Thyroid gland (tissue), 4 donors: ENCODE data around the gene ERMARD. TPM values are rescaled to one million over a fixed set of nuclear protein-coding genes. Genes with fewer than 3 reads are reported as not detected.

ENCODE experiments used
- DNase-seq, 2 donors: peaks; one replicate each; pipeline ENCODE4 v3.0.0-alpha.2; 2019
- H3K27ac ChIP-seq, 3 donors: fragments of 200-600 bp; sonication (generic); 1 replicate in 2 of 3; 2 replicates in 1 of 3; pipeline ENCODE4 v1.5.1; 2016 to 2019; ENCODE audit warnings: mild to moderate bottlenecking in 1 of 3, moderate library complexity in 1 of 3
- H3K27me3 ChIP-seq: fragments of 200-600 bp; sonication (generic); one replicate; pipeline ENCODE4 v1.5.1; 2019
- H3K36me3 ChIP-seq, 2 donors: fragments of 200-600 bp; sonication (generic); one replicate each; pipeline ENCODE4 v1.5.1; 2016 to 2019
- H3K4me1 ChIP-seq, 2 donors: fragments of 200-600 bp; sonication (generic); one replicate each; pipeline ENCODE4 v1.5.1; 2017 to 2019
- H3K4me3 ChIP-seq, 3 donors: fragments of 200-600 bp; sonication (generic); replicated peaks in 1 of 3; 1 replicate in 2 of 3; 2 replicates in 1 of 3; pipeline ENCODE4 v1.5.1; 2016; ENCODE audit warnings: mild to moderate bottlenecking in 1 of 3
- H3K9me3 ChIP-seq: fragments of 200-600 bp; sonication (generic); one replicate; pipeline ENCODE4 v1.5.1; 2017
- CTCF ChIP-seq, 6 experiments: fragments of 200-600 bp in 3 of 6; fragments of 450-650 bp in 3 of 6; sonication (generic) in 3 of 6; IDR thresholded peaks; one replicate each; pipeline ENCODE4 v1.5.1; 2016 to 2019; ENCODE audit warnings: antibody characterized with exemption in 6 of 6, mild to moderate bottlenecking in 2 of 6, inconsistent platforms in 1 of 6, moderate library complexity in 1 of 6
- POLR2A ChIP-seq, 2 donors: fragments of 450-650 bp; IDR thresholded peaks; one replicate each; pipeline ENCODE4 v1.6.1; 2017; ENCODE audit warnings: antibody characterized with exemption in 2 of 2, mild to moderate bottlenecking in 2 of 2, moderate library complexity in 1 of 2
- WGBS, 2 donors: methylation state at CpG; one replicate each; pipeline ENCODE4 v1.1.5; 2017; 5-methylcytosine and 5-hydroxymethylcytosine counted together
- intact Hi-C: fragments of 100-400 bp; cut with DNase I; formaldehyde crosslinking; loops from one replicate; pipeline ENCODE4 v1.15.1; 2023
- total RNA-seq, 4 donors: library from RNA; depleted of rRNA; stranded (reverse); fragments of >200 nt; gene quantifications; one replicate each; pipeline ENCODE4 v1.2.3, GENCODE V29; 2016

Gene ERMARD
- total RNA-seq, 4 donors from 2014 or later = 29.4 to 49.8 (median 32.0) TPM

- H3K4me1 ChIP-seq = peaks cover 26 to 42% of the 10 kb centered on the region in 2 donors
These were observed 51.9 kb downstream of the ERMARD start for GRCh38 chr6:169803271-169803811.

GRCh38 chr6:169803816-169804340, 52.5 kb downstream of the ERMARD start:
- intact Hi-C loops = no loop called here
- peaks cover 26 to 42% of the 10 kb centered on the region in 2 donors for H3K4me1 ChIP-seq
- H3K36me3 ChIP-seq = no peaks in the 10 kb centered on the region
- TF ChIP-seq CTCF (IDR thresholded peaks at IDR 0.05) (no peak), POLR2A (IDR thresholded peaks at IDR 0.05) (no peak)
- H3K4me3 ChIP-seq = no peak overlapping the region
- no peak overlapping the region for H3K27ac ChIP-seq
- no peaks in the 10 kb centered on the region for H3K27me3 ChIP-seq
- no peak for DNase-seq
- 62 to 65% methylated on average over 3 of the region's 3 CpGs for WGBS, 2 donors
- H3K9me3 ChIP-seq = no peaks in the 10 kb centered on the region

More at GRCh38 chr6:169803271-169803811, 51.9 kb downstream of the ERMARD start:
- 23 to 44% methylated on average over 7 of the region's 7 CpGs for WGBS, 2 donors
- intact Hi-C loops = no loop called here
- Histone ChIP-seq H3K36me3 (no peaks in the 10 kb centered on the region), H3K9me3 (no peaks in the 10 kb centered on the region), H3K4me3 (no peak overlapping the region), H3K27ac (no peak overlapping the region), H3K27me3 (no peaks in the 10 kb centered on the region)
- DNase-seq = peak in 1 of 2 donors; percentile 20
- TF ChIP-seq CTCF (IDR thresholded peaks at IDR 0.05) (no peak), POLR2A (IDR thresholded peaks at IDR 0.05) (no peak)

- H3K9me3 ChIP-seq = no peaks in the 10 kb centered on the region
- H3K4me1 ChIP-seq = peaks cover 26 to 42% of the 10 kb centered on the region in 2 donors
- intact Hi-C loops = no loop called here
- H3K4me3 ChIP-seq = no peak overlapping the region
- DNase-seq = no peak
- H3K36me3 ChIP-seq = no peaks in the 10 kb centered on the region
- no peaks in the 10 kb centered on the region for H3K27me3 ChIP-seq
- no peak overlapping the region for H3K27ac ChIP-seq
- TF ChIP-seq POLR2A (IDR thresholded peaks at IDR 0.05) = no peak
- no peak for TF ChIP-seq CTCF (IDR thresholded peaks at IDR 0.05)
These were observed 53.0 kb downstream of the ERMARD start for GRCh38 chr6:169804427-169804826.

GRCh38 chr6:169805242-169805838, 53.9 kb downstream of the ERMARD start:
- intact Hi-C loops = no loop called here

More at GRCh38 chr6:169805242-169805838, 53.9 kb downstream of the ERMARD start:
- Histone ChIP-seq H3K9me3 (no peaks in the 10 kb centered on the region), H3K27ac (no peak overlapping the region), H3K36me3 (no peaks in the 10 kb centered on the region), H3K27me3 (no peaks in the 10 kb centered on the region), H3K4me1 (peaks cover 20 to 34% of the 10 kb centered on the region in 2 donors), H3K4me3 (no peak overlapping the region)
- TF ChIP-seq POLR2A (IDR thresholded peaks at IDR 0.05) = no peak
- no peak for TF ChIP-seq CTCF (IDR thresholded peaks at IDR 0.05)
- WGBS, 2 donors = 53 to 54% methylated on average over 7 of the region's 7 CpGs
- no peak for DNase-seq
